Suprapubic skin (tissue), 4 donors: ENCODE data around the gene ERO1B. TPM values are rescaled to one million over a fixed set of nuclear protein-coding genes. Genes with fewer than 3 reads are reported as not detected.

Source experiments
- DNase-seq, 2 donors: peaks; one replicate each; pipeline ENCODE4 v3.0.0-alpha.2; 2019; ENCODE audit warnings: low spot score in 2 of 2
- H3K27ac ChIP-seq: fragments of 200-600 bp; sonication (generic); one replicate; pipeline ENCODE4 v1.5.1; 2019
- H3K27me3 ChIP-seq: fragments of 200-600 bp; sonication (generic); one replicate; pipeline ENCODE4 v1.5.1; 2019
- H3K36me3 ChIP-seq: fragments of 200-600 bp; sonication (generic); one replicate; pipeline ENCODE4 v1.5.1; 2019
- H3K4me1 ChIP-seq: fragments of 200-600 bp; sonication (generic); one replicate; pipeline ENCODE4 v1.5.1; 2019
- H3K4me3 ChIP-seq: fragments of 200-600 bp; sonication (generic); one replicate; pipeline ENCODE4 v1.5.1; 2019; ENCODE audit warnings: mild to moderate bottlenecking
- H3K9me3 ChIP-seq: fragments of 200-600 bp; sonication (generic); one replicate; pipeline ENCODE4 v1.5.1; 2019
- CTCF ChIP-seq, 2 donors: fragments of 200-600 bp in 1 of 2; fragments of 450-650 bp in 1 of 2; sonication (generic) in 1 of 2; IDR thresholded peaks; one replicate each; pipeline ENCODE4 v1.5.1; 2016 to 2019; ENCODE audit warnings: antibody characterized with exemption in 2 of 2, mild to moderate bottlenecking in 1 of 2, moderate library complexity in 1 of 2
- EP300 ChIP-seq: sonication (generic); formaldehyde crosslinking; IDR thresholded peaks from one replicate; pipeline ENCODE4 v1.6.1; 2017; ENCODE audit warnings: antibody characterized with exemption
- POLR2A ChIP-seq, 2 donors: fragments of 450-650 bp; IDR thresholded peaks; one replicate each; pipeline ENCODE4 v1.6.1; 2017; ENCODE audit warnings: antibody characterized with exemption in 2 of 2, mild to moderate bottlenecking in 2 of 2, moderate library complexity in 2 of 2
- POLR2AphosphoS5 ChIP-seq, 3 donors: sonication (generic); formaldehyde crosslinking; IDR thresholded peaks; one replicate each; pipeline ENCODE4 v1.6.1; 2017; ENCODE audit warnings: antibody characterized with exemption in 3 of 3
- WGBS: methylation state at CpG from one replicate; pipeline ENCODE4 v1.1.5; 2018; 5-methylcytosine and 5-hydroxymethylcytosine counted together
- total RNA-seq, 4 donors: library from RNA; depleted of rRNA; stranded (reverse); fragments of >200 nt; gene quantifications; one replicate each; pipeline ENCODE4 v1.1.0, GENCODE V29; 2016

The ERO1B gene
- total RNA-seq, 4 donors from 2014 or later = 2.9 to 11.7 (median 4.2) TPM

GRCh38 chr1:236301080-236301957 is 19.6 kb upstream of the ERO1B start:
- no peak for TF ChIP-seq POLR2A (IDR thresholded peaks at IDR 0.05)
- no peak for DNase-seq
- WGBS = 78% methylated on average over 16 of the region's 16 CpGs
- Histone ChIP-seq H3K9me3 (no peaks in the 10 kb centered on the region), H3K36me3 (no peaks in the 10 kb centered on the region), H3K27ac (no peak overlapping the region), H3K4me1 (no peaks in the 10 kb centered on the region), H3K4me3 (no peak overlapping the region), H3K27me3 (no peaks in the 10 kb centered on the region)

GRCh38 chr1:236297161-236297560 is 15.4 kb upstream of the ERO1B start:
- H3K27me3 ChIP-seq = no peaks in the 10 kb centered on the region
- no peak overlapping the region for H3K4me3 ChIP-seq
- no peaks in the 10 kb centered on the region for H3K9me3 ChIP-seq
- H3K4me1 ChIP-seq = no peaks in the 10 kb centered on the region
- WGBS = 83% methylated on average over 8 of the region's 8 CpGs
- no peak overlapping the region for H3K27ac ChIP-seq
- no peaks in the 10 kb centered on the region for H3K36me3 ChIP-seq
- TF ChIP-seq CTCF (IDR thresholded peaks at IDR 0.05) (no peak), EP300 (no peak), POLR2A (IDR thresholded peaks at IDR 0.05) (no peak), POLR2AphosphoS5 (IDR thresholded peaks at IDR 0.05) (no peak)
- DNase-seq = no peak

GRCh38 chr1:236292425-236292824 is 10.7 kb upstream of the ERO1B start:
- WGBS = 88% methylated on average over 3 of the region's 3 CpGs
- no peak overlapping the region for H3K27ac ChIP-seq
- DNase-seq = no peak
- H3K36me3 ChIP-seq = no peaks in the 10 kb centered on the region
- no peak for TF ChIP-seq POLR2AphosphoS5 (IDR thresholded peaks at IDR 0.05)
- no peak for TF ChIP-seq EP300
- H3K4me3 ChIP-seq = no peak overlapping the region
- H3K9me3 ChIP-seq = no peaks in the 10 kb centered on the region
- H3K4me1 ChIP-seq = no peaks in the 10 kb centered on the region
- H3K27me3 ChIP-seq = peaks cover 2% of the 10 kb centered on the region

- peaks cover 5% of the 10 kb centered on the region for H3K27me3 ChIP-seq
- H3K4me1 ChIP-seq = no peaks in the 10 kb centered on the region
- no peak for DNase-seq
- H3K4me3 ChIP-seq = no peak overlapping the region
- H3K36me3 ChIP-seq = no peaks in the 10 kb centered on the region
- TF ChIP-seq POLR2AphosphoS5 (IDR thresholded peaks at IDR 0.05) (no peak), POLR2A (IDR thresholded peaks at IDR 0.05) (no peak), EP300 (no peak), CTCF (IDR thresholded peaks at IDR 0.05) (no peak)
- H3K9me3 ChIP-seq = no peaks in the 10 kb centered on the region
- no peak overlapping the region for H3K27ac ChIP-seq
- 80% methylated on average over 1 of the region's 1 CpG for WGBS
Measured at GRCh38 chr1:236289492-236290131, 7.9 kb upstream of the ERO1B start.

- Histone ChIP-seq H3K27me3 (peaks cover 5% of the 10 kb centered on the region), H3K4me1 (no peaks in the 10 kb centered on the region), H3K36me3 (no peaks in the 10 kb centered on the region), H3K9me3 (no peaks in the 10 kb centered on the region), H3K27ac (no peak overlapping the region), H3K4me3 (no peak overlapping the region)
- 89% methylated on average over 5 of the region's 5 CpGs for WGBS
- TF ChIP-seq EP300 (no peak), CTCF (IDR thresholded peaks at IDR 0.05) (no peak), POLR2AphosphoS5 (IDR thresholded peaks at IDR 0.05) (no peak), POLR2A (IDR thresholded peaks at IDR 0.05) (no peak)
- no peak for DNase-seq
Measured at GRCh38 chr1:236288620-236288976, 6.8 kb upstream of the ERO1B start.

- no peak overlapping the region for H3K4me3 ChIP-seq
Measured at GRCh38 chr1:236287757-236288619, 6.2 kb upstream of the ERO1B start.

More at GRCh38 chr1:236287757-236288619, 6.2 kb upstream of the ERO1B start:
- no peaks in the 10 kb centered on the region for H3K9me3 ChIP-seq
- TF ChIP-seq POLR2AphosphoS5 (IDR thresholded peaks at IDR 0.05) (no peak), POLR2A (IDR thresholded peaks at IDR 0.05) (no peak), EP300 (no peak), CTCF (IDR thresholded peaks at IDR 0.05) (no peak)
- peaks cover 5% of the 10 kb centered on the region for H3K27me3 ChIP-seq
- 86% methylated on average over 22 of the region's 22 CpGs for WGBS
- DNase-seq = no peak
- no peaks in the 10 kb centered on the region for H3K36me3 ChIP-seq
- no peak overlapping the region for H3K27ac ChIP-seq
- H3K4me1 ChIP-seq = no peaks in the 10 kb centered on the region
